Loucy (cell line): ENCODE measurements around the gene TLE2.

Experiments
- H2AFZ ChIP-seq: fragments of 200-600 bp; sonication (generic); 2 replicates; pipeline ENCODE4 v1.6.0; 2016; ENCODE audit warnings: antibody characterized with exemption, mild to moderate bottlenecking, low read length, moderate library complexity
- H3F3A ChIP-seq: fragments of 200-600 bp; 2 replicates; pipeline ENCODE4 v1.6.0; 2016; ENCODE audit warnings: antibody characterized with exemption, low read depth, mild to moderate bottlenecking
- H3K27me3 ChIP-seq: fragments of 200-600 bp; sonication (generic); 2 replicates; pipeline ENCODE4 v1.6.1; 2014; ENCODE audit warnings: low read length, mild to moderate bottlenecking; ENCODE audit not compliant: insufficient read depth, poor library complexity, severe bottlenecking
- H3K36me3 ChIP-seq: fragments of 200-600 bp; sonication (generic); 2 replicates; pipeline ENCODE4 v1.6.1; 2016; ENCODE audit warnings: low read length; ENCODE audit not compliant: insufficient read depth
- H3K4me1 ChIP-seq: fragments of 200-600 bp; sonication (generic); 2 replicates; pipeline ENCODE4 v1.5.1; 2014; ENCODE audit warnings: low read length, mild to moderate bottlenecking; ENCODE audit not compliant: insufficient read depth, poor library complexity, severe bottlenecking
- H3K4me2 ChIP-seq: fragments of 200-600 bp; sonication (generic); 2 replicates; pipeline ENCODE4 v1.6.0; 2014; ENCODE audit warnings: antibody characterized with exemption, low read length, low read depth, mild to moderate bottlenecking; ENCODE audit not compliant: poor library complexity, severe bottlenecking
- H3K4me3 ChIP-seq: fragments of 200-600 bp; sonication (generic); 2 replicates; pipeline ENCODE4 v1.5.1; 2014; ENCODE audit warnings: low read length, mild to moderate bottlenecking, mixed read lengths; ENCODE audit not compliant: poor library complexity, severe bottlenecking
- H3K79me2 ChIP-seq: fragments of 200-600 bp; sonication (generic); 2 replicates; pipeline ENCODE4 v1.6.1; 2014; ENCODE audit warnings: low read length; ENCODE audit not compliant: insufficient read depth
- H3K9ac ChIP-seq: fragments of 200-600 bp; sonication (generic); 2 replicates; pipeline ENCODE4 v1.6.0; 2014; ENCODE audit warnings: mild to moderate bottlenecking, low read depth, low read length, moderate library complexity; ENCODE audit not compliant: poor library complexity, severe bottlenecking
- H3K9me2 ChIP-seq: fragments of 200-600 bp; sonication (generic); replicated peaks from 2 replicates; pipeline ENCODE4 v1.6.1; 2016; ENCODE audit warnings: low read depth, low read length, mixed read lengths
- H3K9me3 ChIP-seq: fragments of 200-600 bp; sonication (generic); 2 replicates; pipeline ENCODE4 v1.6.1; 2014; ENCODE audit warnings: mild to moderate bottlenecking, antibody characterized with exemption, low read length, low read depth; ENCODE audit not compliant: insufficient read depth
- H4K20me1 ChIP-seq: fragments of 200-600 bp; sonication (generic); 2 replicates; pipeline ENCODE4 v1.6.0; 2014; ENCODE audit warnings: antibody characterized with exemption, low read length, mild to moderate bottlenecking; ENCODE audit not compliant: insufficient read depth, poor library complexity, severe bottlenecking
- EZH2phosphoT487 ChIP-seq: fragments of 200-600 bp; IDR thresholded peaks from 2 replicates; pipeline ENCODE4 v1.6.1; 2018; ENCODE audit warnings: antibody characterized with exemption, mild to moderate bottlenecking, moderate library complexity, borderline replicate concordance
- TF ChIP-seq, protein P1 (sequence below): fragments of 200-600 bp; sonication (generic); conservative IDR thresholded peaks from 2 replicates; pipeline ENCODE4 v1.5.1; 2014; ENCODE audit warnings: mild to moderate bottlenecking, antibody characterized with exemption, low read length

TLE2 gene

DNA sequence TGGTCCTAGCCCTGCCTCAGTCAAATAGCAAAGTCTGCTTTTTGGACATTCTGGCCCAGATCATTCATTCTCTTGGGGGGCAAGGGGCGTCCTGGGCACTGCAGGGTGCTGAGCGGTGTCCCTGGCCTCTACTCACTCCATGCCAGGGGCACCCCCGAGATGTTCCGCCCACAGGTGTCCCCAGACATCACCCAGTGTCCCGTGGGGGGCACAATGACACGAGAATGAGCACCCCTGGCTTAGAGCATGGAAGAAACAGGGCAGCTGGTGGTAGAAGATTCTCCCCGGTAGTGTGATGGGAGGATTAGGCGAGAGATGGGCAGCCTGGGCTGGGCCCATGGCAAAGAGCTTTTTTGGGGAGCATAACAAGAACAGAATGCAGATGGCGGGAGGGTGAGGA, 38.5 kb upstream of the TLE2 start:
- Histone ChIP-seq H3K9me2 (no peaks in the 10 kb centered on the region), H3K4me2 (no peak overlapping the region), H3F3A (no peaks in the 10 kb centered on the region), H3K27me3 (no peaks in the 10 kb centered on the region), H3K36me3 (no peaks in the 10 kb centered on the region), H3K9me3 (no peaks in the 10 kb centered on the region), H3K4me3 (no peak overlapping the region), H3K79me2 (peaks cover 8% of the 10 kb centered on the region; the same call in 1 of the 2 replicates), H3K9ac (no peak overlapping the region), H2AFZ (no peak overlapping the region), H3K4me1 (peaks cover 4% of the 10 kb centered on the region), H4K20me1 (no peaks in the 10 kb centered on the region)
- no peak for TF ChIP-seq EZH2phosphoT487
- TF ChIP-seq, protein P1, sequence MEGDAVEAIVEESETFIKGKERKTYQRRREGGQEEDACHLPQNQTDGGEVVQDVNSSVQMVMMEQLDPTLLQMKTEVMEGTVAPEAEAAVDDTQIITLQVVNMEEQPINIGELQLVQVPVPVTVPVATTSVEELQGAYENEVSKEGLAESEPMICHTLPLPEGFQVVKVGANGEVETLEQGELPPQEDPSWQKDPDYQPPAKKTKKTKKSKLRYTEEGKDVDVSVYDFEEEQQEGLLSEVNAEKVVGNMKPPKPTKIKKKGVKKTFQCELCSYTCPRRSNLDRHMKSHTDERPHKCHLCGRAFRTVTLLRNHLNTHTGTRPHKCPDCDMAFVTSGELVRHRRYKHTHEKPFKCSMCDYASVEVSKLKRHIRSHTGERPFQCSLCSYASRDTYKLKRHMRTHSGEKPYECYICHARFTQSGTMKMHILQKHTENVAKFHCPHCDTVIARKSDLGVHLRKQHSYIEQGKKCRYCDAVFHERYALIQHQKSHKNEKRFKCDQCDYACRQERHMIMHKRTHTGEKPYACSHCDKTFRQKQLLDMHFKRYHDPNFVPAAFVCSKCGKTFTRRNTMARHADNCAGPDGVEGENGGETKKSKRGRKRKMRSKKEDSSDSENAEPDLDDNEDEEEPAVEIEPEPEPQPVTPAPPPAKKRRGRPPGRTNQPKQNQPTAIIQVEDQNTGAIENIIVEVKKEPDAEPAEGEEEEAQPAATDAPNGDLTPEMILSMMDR: no peak

DNA sequence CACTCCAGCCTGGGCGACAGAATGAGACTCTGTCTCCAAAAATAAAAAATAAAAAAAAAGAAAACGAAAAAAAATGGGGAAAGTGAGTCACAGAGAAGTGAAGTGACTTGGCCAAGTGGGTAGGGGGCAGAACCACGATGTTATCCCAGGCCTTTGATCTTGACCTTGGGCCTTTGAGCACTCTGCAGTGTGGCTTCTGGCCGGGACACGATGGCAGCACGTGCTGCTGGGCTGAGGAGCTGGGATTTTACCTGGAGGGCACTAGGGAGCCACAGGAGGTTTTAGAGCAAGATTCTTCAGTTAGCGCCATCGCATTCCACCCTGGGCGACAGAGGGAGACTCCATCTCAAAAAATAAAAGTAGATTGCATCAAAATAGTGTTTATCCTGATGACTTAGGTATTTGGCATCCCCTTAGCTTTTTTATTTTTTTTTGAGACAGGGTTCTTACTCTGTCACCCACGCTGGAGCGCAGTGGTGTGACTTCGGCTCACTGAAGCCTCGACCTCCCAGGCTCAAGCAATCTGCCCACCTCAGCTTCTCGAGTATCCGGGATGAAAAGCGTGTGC, 37.5 kb upstream of the TLE2 start:
- H3K4me2 ChIP-seq: no peak overlapping the region
- no peaks in the 10 kb centered on the region for H3K27me3 ChIP-seq
- H3K4me1 ChIP-seq: peaks cover 4% of the 10 kb centered on the region
- peaks cover 11% of the 10 kb centered on the region; the same call in 1 of the 2 replicates for H3K79me2 ChIP-seq
- H3F3A ChIP-seq: no peaks in the 10 kb centered on the region
- no peaks in the 10 kb centered on the region for H4K20me1 ChIP-seq
- no peak overlapping the region for H3K4me3 ChIP-seq
- H2AFZ ChIP-seq: no peak overlapping the region
- no peaks in the 10 kb centered on the region for H3K36me3 ChIP-seq
- no peak overlapping the region for H3K9ac ChIP-seq
- H3K9me3 ChIP-seq: no peaks in the 10 kb centered on the region
- no peaks in the 10 kb centered on the region for H3K9me2 ChIP-seq
- TF ChIP-seq, protein P1: no peak
- TF ChIP-seq EZH2phosphoT487: no peak

DNA sequence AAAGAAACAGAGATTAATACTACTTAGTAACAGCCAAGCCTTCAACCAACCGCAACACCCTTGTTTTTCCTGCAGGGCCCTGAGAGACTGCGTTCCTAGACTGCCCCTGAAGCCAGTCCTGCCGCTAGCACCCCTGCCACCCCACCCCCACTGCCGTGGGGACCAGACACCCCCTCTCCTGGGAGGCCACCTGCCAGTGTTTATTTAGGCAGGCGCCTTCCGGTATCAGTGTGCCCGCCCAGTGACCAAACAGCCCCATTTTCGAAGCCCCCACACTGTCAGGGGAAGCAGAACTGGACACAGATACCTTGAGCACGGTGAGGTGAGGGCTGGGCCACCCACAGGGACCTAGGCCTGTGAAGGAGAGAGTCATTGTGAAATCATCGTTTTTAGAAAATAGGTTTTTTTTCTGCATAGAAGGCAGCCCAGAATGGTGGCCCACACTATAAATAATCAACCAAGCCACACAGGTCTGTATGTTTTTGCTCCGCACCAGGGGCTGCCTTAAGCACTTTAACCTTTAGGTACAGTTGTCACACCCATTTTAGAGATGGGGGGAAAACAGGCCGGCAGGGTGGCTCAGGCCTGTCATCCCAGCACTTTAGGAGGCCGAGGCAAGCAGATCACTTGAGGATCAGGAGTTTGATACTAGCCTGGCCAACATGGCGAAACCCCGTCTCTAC, 36.7 kb upstream of the TLE2 start:
- Histone ChIP-seq H3K79me2 (peaks cover 18% of the 10 kb centered on the region), H3K4me1 (peaks cover 4% of the 10 kb centered on the region), H3K9me3 (no peaks in the 10 kb centered on the region), H4K20me1 (peaks cover 7% of the 10 kb centered on the region), H3K9ac (no peak overlapping the region), H3K4me3 (no peak overlapping the region), H3F3A (no peaks in the 10 kb centered on the region), H3K9me2 (no peaks in the 10 kb centered on the region), H3K36me3 (no peaks in the 10 kb centered on the region), H3K27me3 (no peaks in the 10 kb centered on the region), H2AFZ (no peak overlapping the region), H3K4me2 (no peak overlapping the region)
- no peak for TF ChIP-seq EZH2phosphoT487
- TF ChIP-seq, protein P1: no peak
